Ascending aorta (tissue), 2 donors: Measurements from ENCODE around the gene STEAP3. TPM values are rescaled to one million over a fixed set of nuclear protein-coding genes. Genes with fewer than 3 reads are reported as not detected.

ENCODE experiments used
- DNase-seq, 2 donors: peaks; one replicate each; pipeline ENCODE4 v3.0.0-alpha.2; 2019; ENCODE audit warnings: low spot score in 2 of 2
- H3K27ac ChIP-seq, 2 donors: fragments of 200-600 bp; sonication (generic); one replicate each; pipeline ENCODE4 v1.5.1; 2016 to 2017; ENCODE audit warnings: mild to moderate bottlenecking in 1 of 2
- H3K27me3 ChIP-seq: fragments of 200-600 bp; sonication (generic); one replicate; pipeline ENCODE4 v1.5.1; 2017
- H3K36me3 ChIP-seq, 2 donors: fragments of 200-600 bp; sonication (generic); one replicate each; pipeline ENCODE4 v1.5.1; 2016
- H3K4me1 ChIP-seq, 2 donors: fragments of 200-600 bp; sonication (generic); one replicate each; pipeline ENCODE4 v1.5.1; 2016 to 2017; ENCODE audit warnings: mild to moderate bottlenecking in 1 of 2
- H3K4me3 ChIP-seq, 2 donors: fragments of 200-600 bp; sonication (generic); one replicate each; pipeline ENCODE4 v1.5.1; 2016 to 2017; ENCODE audit warnings: mild to moderate bottlenecking in 1 of 2
- H3K9me3 ChIP-seq, 2 donors: fragments of 200-600 bp; sonication (generic); one replicate each; pipeline ENCODE4 v1.5.1; 2016
- CTCF ChIP-seq, 3 experiments: fragments of 200-600 bp in 2 of 3; fragments of 450-650 bp in 1 of 3; sonication (generic) in 2 of 3; IDR thresholded peaks; one replicate each; pipeline ENCODE4 v1.5.1; 2016 to 2019; ENCODE audit warnings: antibody characterized with exemption in 3 of 3, mild to moderate bottlenecking in 1 of 3, moderate library complexity in 1 of 3
- intact Hi-C: fragments of 100-400 bp; cut with DNase I; formaldehyde crosslinking; loops from one replicate; pipeline ENCODE4 v1.15.1; 2023
- total RNA-seq: library from RNA; depleted of rRNA; stranded (reverse); fragments of >200 nt; gene quantifications from one replicate; pipeline ENCODE4 v1.1.0, GENCODE V29; 2016

Gene STEAP3
- total RNA-seq, 1 donor from 2014 or later, result 34.5 TPM

GRCh38 chr2:119228136-119228535 is 4.5 kb downstream of the STEAP3 start:
- intact Hi-C loops, result loop anchor here (10.0 kb wide), 1 partner anchor 257 kb away; no protein-coding TSS in a partner anchor
- no peak for TF ChIP-seq CTCF (IDR thresholded peaks at IDR 0.05)
- DNase-seq, result no peak
- Histone ChIP-seq H3K9me3 (no peaks in the 10 kb centered on the region), H3K36me3 (no peaks in the 10 kb centered on the region), H3K4me1 (peaks cover 0 to 14% of the 10 kb centered on the region in 2 donors), H3K27me3 (no peaks in the 10 kb centered on the region), H3K27ac (no peak overlapping the region), H3K4me3 (no peak overlapping the region)

GRCh38 chr2:119228964-119229363 is 5.3 kb downstream of the STEAP3 start:
- Histone ChIP-seq H3K9me3 (no peaks in the 10 kb centered on the region), H3K36me3 (no peaks in the 10 kb centered on the region), H3K4me1 (peaks cover 0 to 9% of the 10 kb centered on the region in 2 donors), H3K27ac (no peak overlapping the region), H3K4me3 (no peak overlapping the region), H3K27me3 (no peaks in the 10 kb centered on the region)
- TF ChIP-seq CTCF (IDR thresholded peaks at IDR 0.05), result no peak
- DNase-seq, result no peak
- intact Hi-C loops, result loop anchor here (10.0 kb wide), 1 partner anchor 256 kb away; no protein-coding TSS in a partner anchor

- Histone ChIP-seq H3K27me3 (no peaks in the 10 kb centered on the region), H3K9me3 (no peaks in the 10 kb centered on the region), H3K36me3 (no peaks in the 10 kb centered on the region), H3K4me3 (no peak overlapping the region), H3K27ac (no peak overlapping the region), H3K4me1 (peaks cover 0 to 1% of the 10 kb centered on the region in 2 donors)
- no peak for TF ChIP-seq CTCF (IDR thresholded peaks at IDR 0.05)
- DNase-seq, result no peak
- intact Hi-C loops, result loop anchor here (10.0 kb wide), 1 partner anchor 255 kb away; no protein-coding TSS in a partner anchor
These were observed 6.1 kb downstream of the STEAP3 start for GRCh38 chr2:119229716-119230115.

GRCh38 chr2:119230219-119231185 is 6.9 kb downstream of the STEAP3 start:
- intact Hi-C loops, result no loop called here
- no peaks in the 10 kb centered on the region for H3K9me3 ChIP-seq
- no peak for DNase-seq
- no peak overlapping the region for H3K27ac ChIP-seq
- no peaks in the 10 kb centered on the region for H3K36me3 ChIP-seq
- no peak for TF ChIP-seq CTCF (IDR thresholded peaks at IDR 0.05)
- no peaks in the 10 kb centered on the region for H3K27me3 ChIP-seq
- no peak overlapping the region for H3K4me3 ChIP-seq
- H3K4me1 ChIP-seq, result no peaks in the 10 kb centered on the region

- no peaks in the 10 kb centered on the region for H3K27me3 ChIP-seq
- no peak for DNase-seq
- H3K4me1 ChIP-seq, result no peaks in the 10 kb centered on the region
- intact Hi-C loops, result no loop called here
- no peaks in the 10 kb centered on the region for H3K36me3 ChIP-seq
- TF ChIP-seq CTCF (IDR thresholded peaks at IDR 0.05), result no peak
- H3K27ac ChIP-seq, result no peak overlapping the region
- H3K4me3 ChIP-seq, result no peak overlapping the region
- no peaks in the 10 kb centered on the region for H3K9me3 ChIP-seq
These were observed 8.5 kb downstream of the STEAP3 start for GRCh38 chr2:119231975-119232665.
